K562 (cell line): ENCODE measurements around the gene PLD5. TPM values are rescaled to one million over a fixed set of nuclear protein-coding genes. Genes with fewer than 3 reads are reported as not detected.
"Not testable (repeated sequence)": the region's sequence is repeated elsewhere in the genome, so short reads cannot be mapped to it uniquely, and the experiment has no call there.

Source experiments
- ATAC-seq: fragments of 200-7000 bp; cut with Tn5 transposase; 3 replicates; pipeline ENCODE4 v1.9.1; 2020; ENCODE audit warnings: moderate library complexity
- BruUV-seq: library from RNA; stranded (reverse); fragments of 400-500 nt; replicated peaks from 2 replicates; lab custom pipeline; 2021; lab: Mats Ljungman, UMichigan
- CTCF ChIA-PET: fragments of 300-600 bp; formaldehyde crosslinking; extraction: SDS; loops from one replicate; lab custom pipeline; 2021; ENCODE audit warnings: low intra/inter-chr PET ratio; lab: Yijun Ruan, JAX
- POLR2A ChIA-PET: fragments of 300-600, 350-650 bp; sonication (Branson Sonifier 250); formaldehyde crosslinking; extraction: SDS; loops from one replicate; lab custom pipeline; 2021; ENCODE audit warnings: antibody characterized with exemption, inconsistent platforms; lab: Yijun Ruan, JAX
- DNase-seq, 4 experiments: peaks; one replicate each; pipeline versions ENCODE4 v3.0.0 to v3.0.0-alpha.2; 2011 to 2018; ENCODE audit warnings: low spot score in 3 of 4, mixed read lengths in 3 of 4; ENCODE audit errors: extremely low read depth in 1 of 4
- FAIRE-seq: peaks from 2 replicates; lab custom pipeline; 2011; peaks lifted over from hg19 to GRCh38; lab: Jason Lieb, UNC
- H2AFZ ChIP-seq: 2 replicates; pipeline ENCODE4 v1.6.0; 2011; ENCODE audit warnings: low read depth, low read length, control low read depth, inconsistent platforms
- H3K27ac ChIP-seq: fragments of 200-600 bp; 3 replicates; pipeline ENCODE4 v1.8.0; 2011; ENCODE audit warnings: low read depth, mild to moderate bottlenecking, control low read depth, inconsistent platforms, low read length, moderate library complexity, mixed read lengths; ENCODE audit errors: extremely low read depth
- H3K27me3 ChIP-seq, 2 experiments: fragments of 300-600 bp in 1 of 2; 2 replicates in 1 of 2; 3 replicates in 1 of 2; pipeline versions ENCODE4 v1.6.0 to v1.8.0; 2011; ENCODE audit warnings: inconsistent platforms in 2 of 2, low read length in 2 of 2, mild to moderate bottlenecking in 1 of 2, mixed read lengths in 1 of 2, moderate library complexity in 1 of 2; ENCODE audit not compliant: control insufficient read depth in 2 of 2, insufficient read depth in 2 of 2
- H3K36me3 ChIP-seq: fragments of 300-600 bp; 3 replicates; pipeline ENCODE4 v1.8.0; 2011; ENCODE audit warnings: mild to moderate bottlenecking, low read length, inconsistent platforms; ENCODE audit not compliant: control insufficient read depth, insufficient read depth
- H3K4me1 ChIP-seq, 2 experiments: fragments of 200-600 bp in 1 of 2; replicated peaks in 1 of 2; 2 replicates in 1 of 2; 3 replicates in 1 of 2; pipeline versions ENCODE4 v1.5.1 to v1.8.0; 2011; ENCODE audit warnings: inconsistent platforms in 2 of 2, low read length in 2 of 2, mild to moderate bottlenecking in 1 of 2, mixed read lengths in 1 of 2, moderate library complexity in 1 of 2; ENCODE audit not compliant: control insufficient read depth in 2 of 2, insufficient read depth in 2 of 2
- H3K4me2 ChIP-seq: 2 replicates; pipeline ENCODE4 v1.6.1; 2011; ENCODE audit warnings: low read length, control low read depth, inconsistent platforms, mixed read lengths; ENCODE audit not compliant: insufficient read depth
- H3K4me3 ChIP-seq: fragments of 200-600 bp; sonication (generic), shearing (Covaris generic); 2 replicates; pipeline ENCODE4 v1.5.1; 2016; ENCODE audit warnings: control low read depth, inconsistent platforms
- H3K79me2 ChIP-seq: fragments of 200-600 bp; 3 replicates; pipeline ENCODE4 v1.8.0; 2011; ENCODE audit warnings: low read length, inconsistent platforms; ENCODE audit not compliant: control insufficient read depth, insufficient read depth
- H3K9ac ChIP-seq, 2 experiments: 2 replicates each; pipeline versions ENCODE4 v1.6.0 to v1.6.1; 2011; ENCODE audit warnings: low read depth in 2 of 2, low read length in 2 of 2, control low read depth in 1 of 2, inconsistent platforms in 1 of 2, mild to moderate bottlenecking in 1 of 2, mixed read lengths in 1 of 2; ENCODE audit not compliant: insufficient read depth in 1 of 2
- H3K9me1 ChIP-seq: one replicate; pipeline ENCODE4 v1.6.0; 2011; ENCODE audit warnings: inconsistent platforms, mild to moderate bottlenecking, low read length, moderate library complexity; ENCODE audit not compliant: control insufficient read depth, insufficient read depth
- H3K9me3 ChIP-seq: replicated peaks from 2 replicates; pipeline ENCODE4 v1.5.1; 2011; ENCODE audit warnings: low read depth, low read length, inconsistent platforms; ENCODE audit not compliant: control insufficient read depth, insufficient read depth
- H4K20me1 ChIP-seq: replicated peaks from 2 replicates; pipeline ENCODE4 v1.6.1; 2011; ENCODE audit warnings: low read length, inconsistent platforms, mixed read lengths; ENCODE audit not compliant: control insufficient read depth, insufficient read depth
- ARID1B ChIP-seq: fragments of 450-650 bp; IDR thresholded peaks from 2 replicates; pipeline ENCODE4 v1.6.1; 2016; ENCODE audit warnings: antibody characterized with exemption, mild to moderate bottlenecking, inconsistent platforms
- RBM22 ChIP-seq: fragments of 200-400 bp; formaldehyde crosslinking; IDR thresholded peaks from 2 replicates; pipeline ENCODE4 v1.6.1; 2018; ENCODE audit warnings: low read length, low read depth; ENCODE audit not compliant: poor library complexity, severe bottlenecking
- RBM25 ChIP-seq: fragments of 200-400 bp; formaldehyde crosslinking; IDR thresholded peaks from 2 replicates; pipeline ENCODE4 v1.6.1; 2018; ENCODE audit warnings: low read length, low read depth, moderate library complexity; ENCODE audit not compliant: severe bottlenecking
- ZNF146 ChIP-seq: IDR thresholded peaks from one replicate; pipeline ENCODE4 v1.6.1; 2018; ENCODE audit warnings: missing compliant biosample characterization; ENCODE audit not compliant: unreplicated experiment
- WGBS: fragments of 100-300 bp; shearing (Covaris generic); methylation state at CpG from one replicate; pipeline ENCODE4 v1.1.6; 2016; ENCODE audit warnings: low coverage, mixed read lengths; ENCODE audit not compliant: insufficient coverage; ENCODE audit errors: missing lambda C conversion rate; 5-methylcytosine and 5-hydroxymethylcytosine counted together
- in situ Hi-C: fragments of 300-500 bp; cut with MboI; formaldehyde crosslinking; loops from 4 replicates; pipeline ENCODE4 v1.15.0; 2018; ENCODE audit warnings: inconsistent platforms, mixed read lengths
- intact Hi-C: fragments of 100-400 bp; cut with micrococcal nuclease; formaldehyde crosslinking; loops from 2 replicates; pipeline ENCODE4 v1.14.2; 2022
- polyA plus RNA-seq, 8 experiments: library from polyadenylated mRNA; depleted of rRNA in 4 of 8; stranded (reverse) in 5 of 8; unstranded in 3 of 8; fragments of >200 nt; fragmentation: Nextera tagmentation in 2 of 8; fragmentation: Illumina TruSeq in 1 of 8; extraction: Ambion mirVana in 2 of 8; extraction: Trizol in 1 of 8; gene quantifications; 2 replicates each; pipeline versions ENCODE4 v1.2.1 to v1.2.3, GENCODE V29; 2011 to 2014; ENCODE audit warnings: inconsistent platforms in 1 of 8, missing spikeins in 1 of 8
- total RNA-seq, 7 experiments: library from RNA; depleted of rRNA in 6 of 7; stranded (reverse); fragments of >200 nt in 6 of 7; fragmentation: Illumina TruSeq in 2 of 7; extraction: Trizol in 2 of 7; gene quantifications; 2 replicates each; pipeline versions ENCODE4 v1.2.1 to v1.2.3, GENCODE V29; 2011 to 2021; ENCODE audit warnings: low replicate concordance in 1 of 7

The PLD5 gene
- total and polyA plus RNA-seq, 9 of the 15 experiments (the other 6 are each of a cell fraction or from before 2014, with no cell fraction given) = not detected

DNA sequence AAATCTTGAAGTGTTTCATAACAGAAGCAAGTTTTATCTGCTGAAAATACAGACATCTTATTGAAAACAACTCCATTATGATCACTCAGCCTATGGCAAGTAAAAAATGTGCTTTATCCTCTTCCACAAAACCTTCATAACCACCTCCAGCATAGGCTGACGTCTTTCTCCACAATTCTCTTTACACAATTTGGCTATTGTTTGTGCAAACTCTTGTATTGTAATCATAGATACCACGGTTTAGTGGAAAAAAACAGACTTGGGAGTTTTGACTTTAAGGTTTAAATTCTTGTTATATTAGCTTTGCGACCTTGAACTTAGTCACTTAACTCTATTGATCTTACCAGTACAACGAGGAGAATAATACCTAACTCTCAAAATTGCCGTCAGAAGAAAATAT lies 126.1 kb downstream of the PLD5 start (continued):
- TF ChIP-seq ARID1B = no peak

DNA sequence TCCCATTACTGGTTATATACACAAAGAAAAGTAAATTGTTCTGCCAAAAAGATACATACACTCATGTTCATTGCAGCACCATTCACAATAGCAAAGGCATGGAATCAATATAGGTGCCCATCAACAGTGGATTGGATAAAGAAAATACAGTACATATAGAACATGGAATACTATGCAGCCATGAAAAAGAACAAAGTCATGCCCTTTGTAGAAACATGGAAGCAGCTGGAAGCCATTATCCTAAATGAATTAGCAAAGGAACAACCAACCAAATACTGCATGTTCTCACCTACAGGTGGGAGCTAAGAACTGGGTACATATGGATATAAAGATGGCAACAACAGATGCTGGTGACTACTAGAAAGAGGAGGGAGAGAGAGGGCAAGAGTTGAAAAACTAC lies 132.6 kb downstream of the PLD5 start:
- no peak for ATAC-seq
- no peak overlapping the region for H3K4me2 ChIP-seq
- no peak for FAIRE-seq
- no TSS peak for BruUV-seq
- TF ChIP-seq ZNF146 (CRISPR knock-in tag) (peak; percentile 80), RBM22 (no peak), RBM25 (peak; percentile 55)
- no peak overlapping the region for H3K4me3 ChIP-seq
- H3K9ac ChIP-seq = no peak overlapping the region
- no peaks in the 10 kb centered on the region for H3K36me3 ChIP-seq
- intact Hi-C loops (no loop called here), in situ Hi-C loops (no loop called here)
- no peaks in the 10 kb centered on the region for H3K9me1 ChIP-seq
- ChIA-PET CTCF (no interaction called here), POLR2A (no interaction called here)
- H3K4me1 ChIP-seq = no peaks in the 10 kb centered on the region
- DNase-seq = no peak
- no peaks in the 10 kb centered on the region for H3K79me2 ChIP-seq
- no peaks in the 10 kb centered on the region for H3K27me3 ChIP-seq
- no peak overlapping the region for H3K27ac ChIP-seq
- no peaks in the 10 kb centered on the region; the same call in 1 of the 2 replicates for H3K9me3 ChIP-seq
- no peaks in the 10 kb centered on the region for H4K20me1 ChIP-seq
- H2AFZ ChIP-seq = no peak overlapping the region

DNA sequence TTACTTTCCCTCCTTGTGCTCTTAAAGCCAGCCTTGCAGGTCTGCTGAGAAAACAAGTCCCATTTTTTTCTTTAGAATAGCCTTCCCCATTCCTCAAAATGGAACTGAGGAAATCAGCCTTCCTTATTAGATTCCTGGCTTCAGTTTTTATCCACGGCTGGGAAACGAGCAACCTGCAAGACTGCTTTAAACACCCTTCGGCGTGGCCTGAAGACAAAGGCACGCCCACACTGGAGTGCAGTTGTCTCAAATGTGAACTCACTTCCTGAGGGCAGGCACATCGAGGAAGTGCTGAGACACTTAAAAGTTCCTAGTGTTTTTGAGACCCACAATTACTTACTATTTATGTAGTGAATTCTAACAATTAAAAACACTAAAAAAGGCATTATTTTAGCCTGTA lies 148.4 kb downstream of the PLD5 start:
- H3K9ac ChIP-seq, H3K79me2 ChIP-seq, POLR2A ChIA-PET, H3K27ac ChIP-seq, H3K27me3 ChIP-seq, intact Hi-C loops, H4K20me1 ChIP-seq, ATAC-seq, CTCF ChIA-PET, BruUV-seq, H3K4me2 ChIP-seq, DNase-seq, H2AFZ ChIP-seq, H3K36me3 ChIP-seq, H3K9me1 ChIP-seq, FAIRE-seq, H3K9me3 ChIP-seq, H3K4me1 ChIP-seq, H3K4me3 ChIP-seq, in situ Hi-C loops: not testable (repeated sequence)
- WGBS = 1% methylated on average over 6 of the region's 6 CpGs

DNA sequence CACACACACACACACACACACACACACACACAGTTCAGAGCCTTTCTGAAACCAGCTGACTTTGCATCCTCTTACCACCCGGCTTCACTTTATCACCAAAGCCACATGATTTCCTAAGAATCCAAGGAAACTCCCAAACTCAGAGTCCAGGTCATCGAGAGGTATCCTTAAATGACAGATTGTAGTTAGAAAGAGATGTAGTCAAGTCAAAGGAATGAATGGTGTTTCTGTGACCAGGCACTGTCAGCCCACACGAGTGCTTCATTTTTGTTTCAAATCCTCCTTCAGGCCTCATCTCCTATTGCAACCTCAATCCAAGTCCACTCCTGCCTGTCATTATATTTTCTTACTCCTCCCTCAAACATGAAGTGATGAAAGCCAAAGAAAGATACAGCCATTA lies 174.1 kb downstream of the PLD5 start:
- H3K27ac ChIP-seq, DNase-seq, H3K36me3 ChIP-seq, H3K4me1 ChIP-seq, H3K9me1 ChIP-seq, H3K79me2 ChIP-seq, intact Hi-C loops, BruUV-seq, in situ Hi-C loops, H3K9me3 ChIP-seq, H3K4me3 ChIP-seq, H3K27me3 ChIP-seq, CTCF ChIA-PET, H3K9ac ChIP-seq, POLR2A ChIA-PET, FAIRE-seq, ATAC-seq, H3K4me2 ChIP-seq, H4K20me1 ChIP-seq, H2AFZ ChIP-seq: not testable (repeated sequence)
- 0% methylated on average over 3 of the region's 3 CpGs for WGBS
